Measurements from ENCODE around the gene ST6GAL1. TPM values are rescaled to one million over a fixed set of nuclear protein-coding genes. Genes with fewer than 3 reads are reported as not detected.

Gene ST6GAL1
- polyA plus RNA-seq, 1 donor, result 126 TPM

DNA sequence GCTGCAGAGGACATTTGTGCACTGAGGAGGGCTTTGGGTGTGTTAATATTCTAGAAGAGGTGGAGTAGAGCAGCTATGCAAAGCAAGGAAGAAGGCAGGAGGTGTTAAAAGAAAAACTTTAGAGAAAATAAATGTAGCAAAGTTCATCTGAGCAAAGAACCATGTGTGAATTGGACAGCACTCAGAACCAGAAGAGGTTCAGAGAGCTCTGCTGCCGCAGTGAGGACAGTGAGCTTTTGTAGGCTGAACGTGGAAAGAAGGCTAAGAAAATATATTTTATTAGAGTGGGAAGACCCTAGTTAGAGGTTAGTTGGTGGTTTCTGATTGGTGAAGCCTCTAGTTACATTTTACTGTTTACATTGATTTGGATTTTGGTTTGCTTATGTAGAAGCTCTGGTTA, 50.7 kb downstream of the ST6GAL1 start:
- 40% methylated on average over 1 of the region's 2 CpGs for WGBS (ENCODE audit: insufficient coverage, low lambda C conversion rate)
- Histone ChIP-seq H3K27ac (ENCODE audit: low read length) (no peak overlapping the region), H3K4me3 (ENCODE audit: low read length) (no peak overlapping the region), H3K36me3 (ENCODE audit: control insufficient read depth, insufficient read depth, low read length) (no peaks in the 10 kb centered on the region), H3K4me1 (ENCODE audit: control insufficient read depth, insufficient read depth, low read length) (no peaks in the 10 kb centered on the region), H3K9me3 (ENCODE audit: control insufficient read depth, low read depth, low read length) (no peaks in the 10 kb centered on the region), H3K27me3 (ENCODE audit: control insufficient read depth, insufficient read depth, low read length) (no peaks in the 10 kb centered on the region)
- DNase-seq, result no peak

DNA sequence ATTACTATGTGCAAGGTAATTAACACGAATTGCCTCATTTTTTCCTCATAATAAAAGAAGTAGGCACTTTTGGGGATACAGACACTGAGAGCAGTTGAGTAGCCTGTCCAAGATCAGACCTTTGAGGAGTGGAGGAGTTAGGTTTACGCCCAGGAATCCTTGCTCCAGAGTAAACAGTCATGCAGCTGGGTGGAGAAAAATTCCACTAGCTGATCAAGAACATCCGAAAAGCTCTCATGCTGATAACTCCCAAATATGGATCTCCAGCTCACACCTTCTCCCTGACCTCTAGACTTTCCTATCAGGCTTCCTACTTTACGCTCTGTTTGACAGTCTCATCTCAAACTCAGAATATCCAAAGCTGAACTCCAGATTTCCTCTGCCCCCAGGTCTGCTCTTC, 53.3 kb downstream of the ST6GAL1 start:
- no peaks in the 10 kb centered on the region for H3K9me3 ChIP-seq (ENCODE audit: control insufficient read depth, low read depth, low read length)
- no peak overlapping the region for H3K4me3 ChIP-seq (ENCODE audit: low read length)
- H3K27ac ChIP-seq (ENCODE audit: low read length), result no peak overlapping the region
- H3K36me3 ChIP-seq (ENCODE audit: control insufficient read depth, insufficient read depth, low read length), result no peaks in the 10 kb centered on the region
- H3K27me3 ChIP-seq (ENCODE audit: control insufficient read depth, insufficient read depth, low read length), result no peaks in the 10 kb centered on the region
- 60% methylated on average over 1 of the region's 4 CpGs for WGBS (ENCODE audit: insufficient coverage, low lambda C conversion rate)
- H3K4me1 ChIP-seq (ENCODE audit: control insufficient read depth, insufficient read depth, low read length), result no peaks in the 10 kb centered on the region
- no peak for DNase-seq

DNA sequence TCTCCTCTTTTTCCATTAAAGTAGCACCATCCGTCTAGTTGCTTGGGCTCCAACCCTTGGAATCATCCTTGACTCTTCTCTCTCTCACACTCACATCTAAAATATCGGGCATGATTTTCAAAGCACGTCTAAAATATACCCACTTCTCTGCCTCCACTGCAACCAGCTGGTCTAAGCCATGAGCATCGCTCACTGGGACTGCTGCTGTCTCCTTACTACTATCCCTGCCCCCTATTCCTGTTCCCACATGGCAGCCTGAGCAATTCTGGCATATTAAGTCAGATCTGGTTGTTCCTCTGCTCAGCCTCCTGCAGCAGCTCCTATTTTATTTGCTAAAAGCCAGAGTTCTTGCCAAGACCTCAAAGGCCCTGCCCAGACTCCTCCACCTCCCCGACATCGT, 53.7 kb downstream of the ST6GAL1 start:
- H3K27me3 ChIP-seq (ENCODE audit: control insufficient read depth, insufficient read depth, low read length), result no peaks in the 10 kb centered on the region
- H3K9me3 ChIP-seq (ENCODE audit: control insufficient read depth, low read depth, low read length), result no peaks in the 10 kb centered on the region
- no peaks in the 10 kb centered on the region for H3K36me3 ChIP-seq (ENCODE audit: control insufficient read depth, insufficient read depth, low read length)
- H3K4me3 ChIP-seq (ENCODE audit: low read length), result no peak overlapping the region
- WGBS (ENCODE audit: insufficient coverage, low lambda C conversion rate), result no CpG with 5 or more reads among the region's 6 CpGs
- no peak overlapping the region for H3K27ac ChIP-seq (ENCODE audit: low read length)
- no peaks in the 10 kb centered on the region for H3K4me1 ChIP-seq (ENCODE audit: control insufficient read depth, insufficient read depth, low read length)
- no peak for DNase-seq

DNA sequence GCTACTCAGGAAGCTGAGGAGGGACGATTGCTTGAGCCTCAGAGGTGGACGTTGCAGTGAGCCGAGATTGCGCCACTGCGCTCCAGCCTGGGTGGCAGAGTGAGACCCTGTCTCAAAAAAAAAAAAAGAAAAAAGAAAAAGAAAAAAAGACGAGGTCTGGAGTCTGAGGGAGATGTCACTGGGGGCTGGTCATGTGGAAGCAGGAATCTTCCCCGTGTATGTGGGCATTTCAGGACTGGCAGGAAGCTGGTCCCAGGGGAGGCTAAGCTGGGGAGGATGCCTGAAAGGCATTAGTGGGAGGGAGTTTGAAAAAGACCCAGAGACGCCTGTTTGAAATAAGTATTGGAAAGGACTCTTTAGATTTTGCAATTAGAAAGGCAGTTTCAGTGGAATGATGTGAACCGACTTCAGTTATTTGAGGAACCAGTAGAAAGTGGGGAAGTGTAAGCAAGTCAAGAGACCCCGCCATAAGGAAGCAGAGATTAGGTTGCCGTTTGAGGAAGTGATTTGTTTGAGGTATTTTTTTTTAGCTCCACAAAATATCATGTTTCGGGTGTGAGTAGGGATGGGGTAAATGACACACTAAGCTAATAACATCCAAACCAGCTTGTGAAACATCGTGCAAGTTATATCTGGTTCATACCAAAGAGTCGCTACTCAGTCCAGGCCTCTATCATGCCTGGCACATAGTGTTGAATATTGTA, 55.5 kb downstream of the ST6GAL1 start:
- H3K4me1 ChIP-seq (ENCODE audit: control insufficient read depth, insufficient read depth, low read length), result no peaks in the 10 kb centered on the region

DNA sequence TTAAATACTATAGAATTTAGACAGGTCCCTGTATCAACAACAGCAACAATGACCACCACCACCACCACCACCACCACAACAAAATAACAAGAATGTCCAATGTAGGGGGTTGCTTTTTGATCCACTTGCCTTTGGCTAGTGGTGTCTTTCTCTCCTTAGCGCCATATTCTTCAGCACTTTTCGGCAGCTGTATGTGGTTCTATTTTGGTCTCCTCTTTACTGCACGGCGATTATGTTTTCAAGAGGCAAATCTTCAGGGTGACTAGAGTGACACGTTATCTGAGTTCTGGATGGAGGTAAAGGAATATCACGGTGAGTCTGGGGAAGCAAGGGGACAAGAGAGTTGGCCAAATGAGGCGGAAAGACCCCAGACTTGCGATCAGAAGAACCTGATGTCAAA, 56.1 kb downstream of the ST6GAL1 start:
- Histone ChIP-seq H3K27ac (ENCODE audit: low read length) (no peak overlapping the region), H3K27me3 (ENCODE audit: control insufficient read depth, insufficient read depth, low read length) (no peaks in the 10 kb centered on the region)
- WGBS (ENCODE audit: insufficient coverage, low lambda C conversion rate), result 90% methylated on average over 2 of the region's 8 CpGs

More for the DNA sequence above, 55.5 kb downstream of the ST6GAL1 start:
- H3K36me3 ChIP-seq (ENCODE audit: control insufficient read depth, insufficient read depth, low read length), result no peaks in the 10 kb centered on the region
- no peak overlapping the region for H3K27ac ChIP-seq (ENCODE audit: low read length)
- WGBS (ENCODE audit: insufficient coverage, low lambda C conversion rate), result 90% methylated on average over 7 of the region's 14 CpGs
- no peak for DNase-seq
- no peaks in the 10 kb centered on the region for H3K9me3 ChIP-seq (ENCODE audit: control insufficient read depth, low read depth, low read length)
- H3K27me3 ChIP-seq (ENCODE audit: control insufficient read depth, insufficient read depth, low read length), result no peaks in the 10 kb centered on the region
- H3K4me3 ChIP-seq (ENCODE audit: low read length), result no peak overlapping the region

DNA sequence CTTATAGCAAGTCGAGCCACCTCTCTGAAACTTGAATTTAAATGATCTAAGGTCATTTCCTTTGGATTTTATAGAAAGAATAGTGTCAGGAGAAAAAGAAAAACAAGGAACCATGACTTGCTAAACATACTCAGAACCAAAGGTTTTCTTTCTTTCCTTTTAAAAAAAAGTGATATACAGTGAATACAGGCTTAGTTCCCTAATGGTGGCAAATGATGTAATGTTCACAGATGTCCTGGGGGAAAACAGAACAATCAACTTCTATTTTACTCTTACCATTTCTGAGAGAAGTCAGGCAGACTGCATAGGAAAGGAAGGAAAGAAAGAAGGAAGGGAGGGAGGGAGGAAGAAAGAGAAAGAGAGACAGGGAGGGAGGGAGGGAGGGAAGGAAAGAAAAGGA, 56.5 kb downstream of the ST6GAL1 start:
- no peaks in the 10 kb centered on the region for H3K9me3 ChIP-seq (ENCODE audit: control insufficient read depth, low read depth, low read length)
- WGBS (ENCODE audit: insufficient coverage, low lambda C conversion rate), result no CpG with 5 or more reads among the region's 1 CpG
- H3K4me3 ChIP-seq (ENCODE audit: low read length), result no peak overlapping the region
- no peaks in the 10 kb centered on the region for H3K27me3 ChIP-seq (ENCODE audit: control insufficient read depth, insufficient read depth, low read length)
- no peaks in the 10 kb centered on the region for H3K36me3 ChIP-seq (ENCODE audit: control insufficient read depth, insufficient read depth, low read length)
- H3K4me1 ChIP-seq (ENCODE audit: control insufficient read depth, insufficient read depth, low read length), result no peaks in the 10 kb centered on the region
- no peak overlapping the region for H3K27ac ChIP-seq (ENCODE audit: low read length)
- DNase-seq, result no peak

More for the DNA sequence above, 56.1 kb downstream of the ST6GAL1 start:
- no peaks in the 10 kb centered on the region for H3K36me3 ChIP-seq (ENCODE audit: control insufficient read depth, insufficient read depth, low read length)
- no peak for DNase-seq
- H3K9me3 ChIP-seq (ENCODE audit: control insufficient read depth, low read depth, low read length), result no peaks in the 10 kb centered on the region
- H3K4me3 ChIP-seq (ENCODE audit: low read length), result no peak overlapping the region
- no peaks in the 10 kb centered on the region for H3K4me1 ChIP-seq (ENCODE audit: control insufficient read depth, insufficient read depth, low read length)

DNA sequence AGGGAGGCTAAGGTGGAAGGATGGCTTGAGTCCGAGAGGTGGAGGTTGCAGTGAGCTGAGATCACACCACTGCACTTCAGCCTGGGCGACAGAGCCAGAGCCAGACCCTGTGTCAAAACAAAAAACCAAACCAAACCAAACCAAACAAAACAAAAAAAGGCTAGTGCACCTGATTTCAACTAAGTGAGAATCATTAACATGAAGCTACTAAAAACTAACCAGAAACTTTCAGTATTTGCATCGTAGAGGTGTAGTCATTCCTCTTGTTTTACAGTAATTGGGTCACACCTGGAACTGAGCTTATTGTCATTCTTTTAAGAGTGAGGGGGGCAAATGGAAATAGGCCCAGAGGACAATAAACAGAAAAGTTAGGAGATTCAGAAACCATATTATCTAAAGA, 58.5 kb downstream of the ST6GAL1 start:
- DNase-seq, result no peak
- WGBS (ENCODE audit: insufficient coverage, low lambda C conversion rate), result no CpG with 5 or more reads among the region's 3 CpGs
- Histone ChIP-seq H3K9me3 (ENCODE audit: control insufficient read depth, low read depth, low read length) (no peaks in the 10 kb centered on the region), H3K27me3 (ENCODE audit: control insufficient read depth, insufficient read depth, low read length) (no peaks in the 10 kb centered on the region), H3K36me3 (ENCODE audit: control insufficient read depth, insufficient read depth, low read length) (no peaks in the 10 kb centered on the region), H3K27ac (ENCODE audit: low read length) (no peak overlapping the region), H3K4me1 (ENCODE audit: control insufficient read depth, insufficient read depth, low read length) (no peaks in the 10 kb centered on the region), H3K4me3 (ENCODE audit: low read length) (no peak overlapping the region)

DNA sequence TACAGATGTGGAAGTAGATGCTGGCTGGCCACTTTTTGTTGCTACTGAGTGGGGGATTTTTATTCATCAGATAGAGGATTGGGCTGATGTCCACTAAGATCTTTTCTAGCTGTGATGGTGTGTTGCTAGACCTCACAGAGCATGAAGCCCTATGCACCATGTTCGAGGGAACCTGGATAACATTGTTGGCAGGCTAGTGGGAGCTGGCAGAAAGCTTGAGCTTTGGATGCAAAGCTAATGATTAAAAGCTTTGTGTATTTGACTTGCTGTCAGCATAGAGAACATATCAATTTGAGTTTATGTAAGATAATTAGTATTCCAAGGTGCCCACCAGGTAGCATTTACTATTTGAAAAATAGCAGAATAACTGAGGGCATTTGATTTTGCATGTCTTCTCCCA, 59.1 kb downstream of the ST6GAL1 start:
- Histone ChIP-seq H3K36me3 (ENCODE audit: control insufficient read depth, insufficient read depth, low read length) (no peaks in the 10 kb centered on the region), H3K4me3 (ENCODE audit: low read length) (no peak overlapping the region), H3K4me1 (ENCODE audit: control insufficient read depth, insufficient read depth, low read length) (no peaks in the 10 kb centered on the region), H3K27ac (ENCODE audit: low read length) (no peak overlapping the region), H3K9me3 (ENCODE audit: control insufficient read depth, low read depth, low read length) (no peaks in the 10 kb centered on the region), H3K27me3 (ENCODE audit: control insufficient read depth, insufficient read depth, low read length) (no peaks in the 10 kb centered on the region)
- WGBS (ENCODE audit: insufficient coverage, low lambda C conversion rate), result no CpG with 5 or more reads among the region's 1 CpG
- DNase-seq, result no peak

DNA sequence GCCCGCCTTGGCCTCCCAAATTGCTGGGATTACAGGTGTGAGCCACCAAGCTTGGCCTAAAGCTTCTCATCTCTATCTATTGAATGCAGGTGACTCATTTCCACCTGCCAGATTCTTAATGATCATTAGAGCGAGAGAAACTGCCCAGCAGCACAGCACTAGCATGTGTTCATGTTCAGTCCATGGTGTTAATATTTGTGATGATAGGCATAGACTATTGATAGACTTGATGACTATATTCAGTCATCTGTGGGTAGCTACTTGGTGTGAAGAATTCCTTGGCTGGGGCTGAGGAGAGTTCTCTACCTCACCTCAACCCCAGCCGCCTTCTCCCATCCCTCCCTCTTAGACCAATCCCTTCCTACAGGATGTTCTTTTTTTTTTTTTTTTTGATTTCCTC, 60.0 kb downstream of the ST6GAL1 start:
- Histone ChIP-seq H3K4me3 (ENCODE audit: low read length) (no peak overlapping the region), H3K36me3 (ENCODE audit: control insufficient read depth, insufficient read depth, low read length) (no peaks in the 10 kb centered on the region), H3K9me3 (ENCODE audit: control insufficient read depth, low read depth, low read length) (no peaks in the 10 kb centered on the region), H3K4me1 (ENCODE audit: control insufficient read depth, insufficient read depth, low read length) (no peaks in the 10 kb centered on the region), H3K27ac (ENCODE audit: low read length) (no peak overlapping the region), H3K27me3 (ENCODE audit: control insufficient read depth, insufficient read depth, low read length) (no peaks in the 10 kb centered on the region)
- DNase-seq, result no peak
- no CpG with 5 or more reads among the region's 3 CpGs for WGBS (ENCODE audit: insufficient coverage, low lambda C conversion rate)

DNA sequence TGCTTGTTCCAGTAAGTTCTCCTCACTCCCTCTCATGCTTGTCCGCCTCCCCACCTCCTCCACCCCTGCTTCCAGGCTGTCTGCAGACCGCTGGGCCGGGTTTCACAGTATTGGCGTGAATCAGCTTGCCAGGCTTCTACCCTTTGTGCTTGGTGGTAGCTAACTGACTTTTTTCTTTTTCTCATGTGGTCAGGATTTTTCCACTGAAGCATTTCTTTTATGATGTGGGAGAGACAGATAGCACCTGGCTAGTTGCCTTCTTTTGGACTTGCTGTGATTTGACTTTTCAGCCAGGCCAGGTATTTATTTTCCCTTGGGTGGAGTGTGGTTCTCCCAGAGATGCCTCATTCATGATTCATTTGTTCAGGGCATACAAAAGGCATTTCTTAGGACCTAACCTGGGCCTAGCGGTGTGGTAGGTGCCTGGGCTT, 60.6 kb downstream of the ST6GAL1 start:
- Histone ChIP-seq H3K27me3 (ENCODE audit: control insufficient read depth, insufficient read depth, low read length) (no peaks in the 10 kb centered on the region), H3K9me3 (ENCODE audit: control insufficient read depth, low read depth, low read length) (no peaks in the 10 kb centered on the region), H3K4me3 (ENCODE audit: low read length) (no peak overlapping the region), H3K36me3 (ENCODE audit: control insufficient read depth, insufficient read depth, low read length) (no peaks in the 10 kb centered on the region), H3K4me1 (ENCODE audit: control insufficient read depth, insufficient read depth, low read length) (no peaks in the 10 kb centered on the region), H3K27ac (ENCODE audit: low read length) (no peak overlapping the region)
- no peak for DNase-seq
- no CpG with 5 or more reads among the region's 5 CpGs for WGBS (ENCODE audit: insufficient coverage, low lambda C conversion rate)

DNA sequence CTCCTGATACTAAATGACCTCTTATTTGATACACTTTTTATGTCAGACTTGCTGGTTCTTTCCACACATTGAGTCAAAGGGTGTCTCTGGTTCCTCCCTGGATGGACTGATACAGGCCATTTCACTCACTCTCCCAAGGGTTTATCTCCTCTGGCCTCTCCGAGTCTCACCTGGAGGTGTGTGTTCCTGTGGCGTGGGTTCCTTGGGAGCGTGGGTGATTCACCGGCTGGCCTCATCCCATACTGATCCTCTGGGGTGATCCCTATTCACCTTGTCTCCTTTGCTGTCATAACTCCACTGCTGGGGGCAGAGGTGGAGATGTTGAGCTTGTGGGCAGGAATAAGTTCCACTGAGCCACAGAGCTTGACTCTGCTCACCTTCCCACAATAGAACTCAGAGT, 61.1 kb downstream of the ST6GAL1 start:
- no peaks in the 10 kb centered on the region for H3K4me1 ChIP-seq (ENCODE audit: control insufficient read depth, insufficient read depth, low read length)
- DNase-seq, result no peak
- no peaks in the 10 kb centered on the region for H3K27me3 ChIP-seq (ENCODE audit: control insufficient read depth, insufficient read depth, low read length)
- H3K27ac ChIP-seq (ENCODE audit: low read length), result no peak overlapping the region
- WGBS (ENCODE audit: insufficient coverage, low lambda C conversion rate), result no CpG with 5 or more reads among the region's 4 CpGs
- no peaks in the 10 kb centered on the region for H3K9me3 ChIP-seq (ENCODE audit: control insufficient read depth, low read depth, low read length)
- H3K36me3 ChIP-seq (ENCODE audit: control insufficient read depth, insufficient read depth, low read length), result no peaks in the 10 kb centered on the region
- no peak overlapping the region for H3K4me3 ChIP-seq (ENCODE audit: low read length)
